A673 (cell line): Measurements from ENCODE around the gene SLC16A11. TPM values are rescaled to one million over a fixed set of nuclear protein-coding genes. Genes with fewer than 3 reads are reported as not detected.
"Not testable (repeated sequence)": the region's sequence is repeated elsewhere in the genome, so short reads cannot be mapped to it uniquely, and the experiment has no call there.

Experiments
- BruUV-seq: library from RNA; stranded (reverse); fragments of 400-500 nt; replicated peaks from 2 replicates; lab custom pipeline; 2021; lab: Mats Ljungman, UMichigan
- CTCF ChIA-PET: fragments of 300-600 bp; sonication (Branson Sonifier 250); formaldehyde crosslinking; loops from one replicate; lab custom pipeline; 2022; ENCODE audit warnings: antibody characterized with exemption; lab: Charles Lee
- POLR2A ChIA-PET: fragments of 300-600 bp; sonication (Branson Sonifier 250); formaldehyde crosslinking; loops from one replicate; lab custom pipeline; 2022; ENCODE audit warnings: antibody characterized with exemption; ENCODE audit not compliant: low non-redundant PET; lab: Charles Lee
- DNase-seq: peaks from one replicate; pipeline ENCODE4 v3.0.0-alpha.2; 2015; ENCODE audit warnings: low spot score
- H3K27ac ChIP-seq: fragments of 200-600 bp; sonication (generic); 2 replicates; pipeline ENCODE4 v1.5.1; 2016; ENCODE audit warnings: mixed run types, low read depth, mild to moderate bottlenecking, mixed read lengths, antibody characterized with exemption, low read length; ENCODE audit not compliant: poor library complexity, severe bottlenecking
- H3K27me3 ChIP-seq: fragments of 200-600 bp; sonication (generic); replicated peaks from 2 replicates; pipeline ENCODE4 v1.6.1; 2017; ENCODE audit warnings: mixed run types, low read depth, mild to moderate bottlenecking, mixed read lengths, antibody characterized with exemption, low read length; ENCODE audit not compliant: insufficient read depth, poor library complexity
- H3K36me3 ChIP-seq: fragments of 200-600 bp; sonication (generic); 2 replicates; pipeline ENCODE4 v1.6.1; 2016; ENCODE audit warnings: mixed run types, mild to moderate bottlenecking, mixed read lengths, antibody characterized with exemption, low read length; ENCODE audit not compliant: insufficient read depth, poor library complexity, severe bottlenecking
- H3K4me1 ChIP-seq: fragments of 200-600 bp; sonication (generic); 2 replicates; pipeline ENCODE4 v1.6.1; 2017; ENCODE audit warnings: mixed run types, mild to moderate bottlenecking, mixed read lengths, antibody characterized with exemption, low read length; ENCODE audit not compliant: insufficient read depth, poor library complexity, severe bottlenecking
- H3K4me3 ChIP-seq: fragments of 200-600 bp; sonication (generic); 2 replicates; pipeline ENCODE4 v1.5.1; 2016; ENCODE audit warnings: low read depth, mixed run types, mild to moderate bottlenecking, mixed read lengths, low read length; ENCODE audit not compliant: poor library complexity, severe bottlenecking
- H3K9me3 ChIP-seq: fragments of 200-600 bp; sonication (generic); 2 replicates; pipeline ENCODE4 v1.6.1; 2016; ENCODE audit warnings: mixed run types, low read depth, mild to moderate bottlenecking, mixed read lengths, antibody characterized with exemption, low read length; ENCODE audit not compliant: poor library complexity, severe bottlenecking
- EZH2 ChIP-seq: fragments of 200-600 bp; sonication (generic); IDR thresholded peaks from 2 replicates; pipeline ENCODE4 v1.6.1; 2017; ENCODE audit warnings: borderline replicate concordance, low read depth, mild to moderate bottlenecking, mixed read lengths, antibody characterized with exemption, low read length; ENCODE audit not compliant: poor library complexity, severe bottlenecking
- intact Hi-C: fragments of 100-400 bp; cut with micrococcal nuclease; formaldehyde crosslinking; loops from one replicate; pipeline ENCODE4 v1.10.0; 2022; ENCODE audit not compliant: unreplicated experiment
- total RNA-seq: library from RNA; stranded (reverse); gene quantifications from 2 replicates; pipeline ENCODE4 v1.2.3, GENCODE V29; 2021
- TF ChIP-seq, protein P1 (sequence below): fragments of 300-800, 200-600 bp; sonication (generic); conservative IDR thresholded peaks from 2 replicates; pipeline ENCODE4 v1.5.1; 2017; ENCODE audit warnings: low read depth, mild to moderate bottlenecking, antibody characterized with exemption, low read length, moderate library complexity, mixed read lengths

The SLC16A11 gene
- total RNA-seq, 1 experiment from 2014 or later = 0.47 TPM

DNA sequence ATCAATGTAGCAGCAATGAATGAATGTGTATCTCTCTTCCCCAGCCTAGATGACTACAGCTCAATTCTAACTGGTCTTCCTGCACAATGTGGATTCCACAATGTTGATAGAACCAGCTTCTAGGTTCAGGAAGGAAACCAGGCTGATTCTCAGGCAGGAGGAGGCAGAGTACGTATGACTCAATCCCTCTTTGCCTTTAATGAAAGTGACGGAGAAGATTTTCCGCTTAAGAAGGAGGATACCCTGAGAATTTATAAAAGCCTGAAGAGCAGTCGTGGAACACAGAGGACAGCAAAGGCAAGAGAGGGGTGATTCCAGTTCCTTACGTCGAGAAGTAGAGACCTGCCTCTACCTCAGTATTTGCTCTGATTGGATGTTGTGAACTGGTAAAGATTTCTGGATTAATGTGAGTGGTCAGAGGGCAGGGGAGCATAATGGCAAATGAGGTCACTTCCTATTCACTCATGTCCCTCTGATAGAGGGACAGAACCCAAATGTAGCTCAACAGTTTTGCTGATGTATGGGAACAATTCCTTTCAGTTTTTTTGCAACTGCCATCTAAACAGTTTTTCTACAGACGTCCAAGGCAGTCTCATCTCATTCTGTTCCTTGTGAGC is 15.0 kb upstream of the SLC16A11 start:
- DNase-seq = no peak
- Histone ChIP-seq H3K27ac (no peak overlapping the region), H3K4me3 (no peak overlapping the region), H3K36me3 (no peaks in the 10 kb centered on the region), H3K4me1 (no peaks in the 10 kb centered on the region), H3K27me3 (no peaks in the 10 kb centered on the region), H3K9me3 (no peaks in the 10 kb centered on the region)
- TF ChIP-seq, protein P1, sequence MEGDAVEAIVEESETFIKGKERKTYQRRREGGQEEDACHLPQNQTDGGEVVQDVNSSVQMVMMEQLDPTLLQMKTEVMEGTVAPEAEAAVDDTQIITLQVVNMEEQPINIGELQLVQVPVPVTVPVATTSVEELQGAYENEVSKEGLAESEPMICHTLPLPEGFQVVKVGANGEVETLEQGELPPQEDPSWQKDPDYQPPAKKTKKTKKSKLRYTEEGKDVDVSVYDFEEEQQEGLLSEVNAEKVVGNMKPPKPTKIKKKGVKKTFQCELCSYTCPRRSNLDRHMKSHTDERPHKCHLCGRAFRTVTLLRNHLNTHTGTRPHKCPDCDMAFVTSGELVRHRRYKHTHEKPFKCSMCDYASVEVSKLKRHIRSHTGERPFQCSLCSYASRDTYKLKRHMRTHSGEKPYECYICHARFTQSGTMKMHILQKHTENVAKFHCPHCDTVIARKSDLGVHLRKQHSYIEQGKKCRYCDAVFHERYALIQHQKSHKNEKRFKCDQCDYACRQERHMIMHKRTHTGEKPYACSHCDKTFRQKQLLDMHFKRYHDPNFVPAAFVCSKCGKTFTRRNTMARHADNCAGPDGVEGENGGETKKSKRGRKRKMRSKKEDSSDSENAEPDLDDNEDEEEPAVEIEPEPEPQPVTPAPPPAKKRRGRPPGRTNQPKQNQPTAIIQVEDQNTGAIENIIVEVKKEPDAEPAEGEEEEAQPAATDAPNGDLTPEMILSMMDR = no peak
- TF ChIP-seq EZH2 = no peak
- ChIA-PET POLR2A (interaction anchor here (0.7 kb wide), 1 partner anchor 159 kb away, joined by 15 read pairs; no protein-coding TSS in a partner anchor), CTCF (no interaction called here)
- BruUV-seq = no TSS peak
- intact Hi-C loops = no loop called here

DNA sequence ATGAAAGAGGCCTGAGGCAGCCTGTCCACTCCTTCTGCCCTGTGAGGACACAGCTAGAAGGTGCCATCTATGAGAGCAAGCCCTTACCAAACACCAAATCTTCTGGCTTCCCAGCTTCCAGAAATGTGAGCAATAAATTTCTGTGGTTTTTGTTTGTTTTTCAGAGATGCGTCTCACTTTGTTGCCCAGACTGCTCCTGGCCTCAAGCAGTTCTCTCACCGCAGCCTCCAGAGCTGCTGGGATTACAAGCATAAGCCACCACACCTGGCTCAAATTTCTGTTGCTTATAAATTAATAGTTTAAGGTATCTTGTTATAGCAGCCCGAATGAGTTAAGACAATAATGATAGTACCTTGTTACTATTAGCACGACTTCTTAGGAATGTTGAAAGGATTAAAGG is 12.5 kb upstream of the SLC16A11 start:
- CTCF ChIA-PET = interaction anchor here (0.5 kb wide), 1 partner anchor 146 kb away, joined by 13 read pairs; no protein-coding TSS in a partner anchor
- no peak for DNase-seq
- no TSS peak for BruUV-seq
- no peaks in the 10 kb centered on the region for H3K27me3 ChIP-seq
- H3K36me3 ChIP-seq = no peaks in the 10 kb centered on the region
- no peak overlapping the region for H3K4me3 ChIP-seq
- no peaks in the 10 kb centered on the region for H3K4me1 ChIP-seq
- no peaks in the 10 kb centered on the region for H3K9me3 ChIP-seq
- POLR2A ChIA-PET = no interaction called here
- TF ChIP-seq, protein P1 = no peak
- TF ChIP-seq EZH2 = no peak
- no peak overlapping the region for H3K27ac ChIP-seq
- intact Hi-C loops = no loop called here

DNA sequence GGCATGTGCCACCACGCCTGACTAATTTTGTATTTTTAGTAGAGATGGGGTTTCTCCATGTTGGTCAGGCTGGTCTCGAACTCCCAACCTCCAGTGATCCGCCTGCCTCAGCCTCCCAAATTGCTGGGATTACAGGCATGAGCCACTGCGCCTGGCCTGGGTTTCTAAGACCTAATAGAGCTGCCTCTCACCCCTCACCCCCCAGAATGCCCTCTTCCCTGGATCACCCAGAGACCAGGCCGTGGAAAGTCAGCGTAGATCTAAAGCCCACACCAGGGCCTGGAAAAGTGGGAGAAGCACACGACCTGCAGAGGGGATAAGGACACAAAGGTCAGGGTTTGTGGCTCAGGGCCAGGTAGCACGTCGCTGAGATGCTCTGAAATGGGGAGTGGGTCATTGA is 6.7 kb upstream of the SLC16A11 start:
- H3K27ac ChIP-seq, H3K27me3 ChIP-seq, intact Hi-C loops, H3K9me3 ChIP-seq, H3K4me3 ChIP-seq, H3K4me1 ChIP-seq, BruUV-seq, H3K36me3 ChIP-seq, POLR2A ChIA-PET, DNase-seq: not testable (repeated sequence)
- CTCF ChIA-PET = interaction anchor here (0.6 to 0.7 kb wide), 2 partner anchors 80 to 86 kb away, joined by 5 to 12 read pairs; no protein-coding TSS in a partner anchor

DNA sequence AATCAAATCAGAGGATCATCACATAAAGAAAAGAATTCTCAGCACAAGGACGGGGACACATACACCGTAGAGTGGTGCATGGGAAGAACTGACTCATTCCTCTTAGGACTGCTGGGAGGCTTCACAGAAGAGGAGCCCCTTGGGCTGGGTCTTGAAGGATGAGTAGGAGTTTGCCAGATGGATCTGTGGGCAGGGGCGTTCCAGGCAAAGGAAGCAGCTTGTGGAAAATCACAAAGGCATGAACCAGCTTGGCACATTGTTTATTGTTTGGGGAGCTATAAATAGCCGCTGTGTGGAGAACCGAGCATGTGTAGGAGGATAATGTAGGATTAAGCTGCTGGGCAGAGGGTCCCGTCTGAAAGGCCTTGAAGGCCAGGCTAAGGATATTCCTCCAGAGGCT is 5.1 kb upstream of the SLC16A11 start:
- no peak overlapping the region for H3K27ac ChIP-seq
- H3K9me3 ChIP-seq = no peaks in the 10 kb centered on the region
- intact Hi-C loops = loop anchor here (5.0 to 10.0 kb wide), 2 partner anchors 298 to 636 kb away; partner anchors contain the start of genes TP53 and WRAP53
- TF ChIP-seq EZH2 = no peak
- TF ChIP-seq, protein P1 = no peak
- ChIA-PET POLR2A (no interaction called here), CTCF (interaction anchor here (1.4 kb wide), 1 partner anchor 84 kb away, joined by 6 read pairs; no protein-coding TSS in a partner anchor)
- no peak for DNase-seq
- H3K36me3 ChIP-seq = no peaks in the 10 kb centered on the region
- H3K4me3 ChIP-seq = no peak overlapping the region
- no TSS peak for BruUV-seq
- peaks cover 10% of the 10 kb centered on the region for H3K4me1 ChIP-seq
- no peaks in the 10 kb centered on the region for H3K27me3 ChIP-seq
